NCI-H2196 treated with DMSO at 0.1 percent for 48 hours (cell line): ENCODE measurements around the gene GAD1.

Experiments
- DNase-seq: peaks from one replicate; lab custom pipeline; 2025; ENCODE audit not compliant: unreplicated experiment; lab: John Stamatoyannopoulos, UW

GAD1 gene

GRCh38 chr2:170817093-170818035, 677 bp downstream of the GAD1 start:
- peak; percentile 5 for DNase-seq

- no peak for DNase-seq
Measured at GRCh38 chr2:170818036-170818751, 1.5 kb downstream of the GAD1 start.

DNA sequence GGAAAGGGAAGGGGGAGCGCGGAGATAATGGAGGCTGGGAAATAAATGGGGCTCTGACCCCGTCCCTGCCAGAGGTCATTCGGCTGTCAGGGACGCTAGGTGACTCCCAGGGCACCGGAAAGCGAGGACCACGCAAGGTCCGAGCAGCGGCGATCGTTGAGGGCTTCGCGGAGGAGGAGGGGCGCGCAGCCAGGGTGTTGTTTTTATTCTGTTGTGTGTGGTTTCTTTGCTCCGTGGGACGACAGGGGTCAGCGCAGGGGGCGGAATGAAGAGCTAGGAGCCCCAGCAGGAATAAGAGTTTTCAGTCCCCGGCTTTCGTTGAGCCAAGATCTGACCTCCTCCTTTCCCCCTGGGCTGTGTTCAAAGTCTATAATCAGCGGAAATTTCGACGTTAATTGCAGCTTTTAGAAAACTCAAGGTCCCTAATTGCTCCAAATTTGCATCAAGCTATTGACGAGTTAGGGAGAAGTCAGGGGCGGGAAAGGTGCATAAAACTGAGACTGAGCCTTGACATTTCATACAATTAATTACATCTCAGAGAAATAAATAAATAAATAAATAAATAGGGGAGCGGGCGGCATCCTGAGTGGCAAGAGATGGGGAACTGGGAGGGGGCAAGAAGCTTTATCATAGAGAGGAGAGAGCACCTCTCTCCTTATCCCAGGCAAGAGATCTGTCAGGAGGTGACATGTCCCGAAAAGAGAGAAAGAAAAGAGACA, 2.2 kb downstream of the GAD1 start:
- DNase-seq: no peak

DNA sequence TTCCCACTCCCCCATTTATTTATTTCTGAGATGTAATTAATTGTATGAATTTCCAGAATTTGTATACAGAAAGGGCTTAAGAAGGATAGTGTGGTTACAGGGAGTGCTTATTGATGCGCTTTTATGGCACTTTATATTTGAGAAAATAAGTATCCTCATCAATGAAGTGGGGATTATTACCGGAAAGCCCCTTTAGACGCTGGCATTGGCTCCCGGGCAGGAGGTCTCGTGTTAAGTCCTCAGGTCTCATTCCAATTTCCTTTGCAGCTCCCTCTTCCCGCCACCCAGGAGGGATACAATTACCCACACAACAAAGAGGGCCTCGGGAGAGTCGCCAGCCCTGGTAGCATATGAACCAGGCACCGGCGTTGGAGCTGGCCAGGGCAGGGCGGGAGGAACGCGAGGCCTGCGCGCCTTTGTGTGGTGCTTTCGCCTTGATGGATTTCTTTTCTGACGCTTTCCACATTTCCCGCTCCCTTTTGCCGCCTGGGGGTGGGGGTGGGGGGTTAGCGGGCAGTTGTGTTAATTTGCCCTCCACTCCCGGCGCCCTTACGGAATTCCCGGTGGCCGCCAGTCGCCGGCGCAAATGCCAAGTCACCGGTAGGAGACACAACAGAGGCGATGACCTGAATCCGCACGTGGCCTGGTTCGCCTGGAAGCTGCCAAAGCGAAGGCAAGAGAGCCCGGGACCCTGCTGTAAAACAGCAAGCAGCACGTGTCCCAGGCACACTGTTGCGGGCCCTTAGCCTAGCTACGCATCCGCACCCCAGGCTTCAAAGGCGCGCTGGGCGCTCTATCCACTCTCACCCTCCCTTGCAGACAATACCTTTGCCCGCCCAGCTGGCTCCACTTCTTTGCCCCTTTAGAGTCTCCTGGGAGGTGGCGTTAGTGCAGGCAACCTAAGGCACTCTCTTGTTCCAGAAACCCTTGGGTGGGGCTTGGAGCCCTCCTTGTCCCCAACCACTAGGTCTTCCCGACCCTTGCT, 3.3 kb downstream of the GAD1 start:
- DNase-seq: no peak

DNA sequence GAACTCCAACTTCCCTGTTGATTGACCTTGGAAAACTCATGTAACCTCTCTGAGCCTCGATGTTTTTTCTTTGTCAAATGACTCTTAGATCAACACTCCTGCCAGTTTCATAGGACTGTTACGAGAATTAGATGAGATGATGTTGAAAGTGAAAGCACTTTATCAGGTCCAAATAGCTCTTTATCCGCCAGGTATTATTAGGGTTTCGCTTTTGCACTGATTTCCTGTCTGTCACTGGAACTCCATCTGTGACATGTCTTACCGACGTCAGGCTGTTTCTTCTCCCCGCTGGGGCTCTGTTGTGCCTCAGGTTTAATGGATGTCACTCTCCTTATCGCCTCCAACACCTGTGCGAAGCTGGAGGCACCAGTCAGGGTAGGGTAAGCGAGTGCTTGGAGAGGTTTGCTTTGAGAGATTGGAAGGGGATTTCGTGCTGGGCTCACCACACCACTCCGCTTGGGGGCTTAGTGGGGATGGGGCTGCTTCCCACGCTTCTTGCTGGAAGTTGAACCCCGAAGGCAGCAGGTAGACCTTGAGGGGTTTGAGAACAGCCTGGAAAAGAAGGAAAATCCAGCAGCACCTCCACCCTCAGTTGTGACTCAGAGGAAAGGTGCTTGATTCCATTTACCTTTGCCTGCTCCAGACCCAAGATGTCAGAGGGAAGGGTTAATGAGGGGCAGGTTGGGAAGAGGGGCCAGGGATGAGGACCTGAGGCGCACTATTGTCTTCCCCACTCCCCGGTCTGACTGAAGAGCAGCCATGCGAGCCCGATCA, 4.3 kb downstream of the GAD1 start:
- no peak for DNase-seq

GRCh38 chr2:170821531-170822289, 5.0 kb downstream of the GAD1 start:
- DNase-seq: no peak

- no peak for DNase-seq
Measured at GRCh38 chr2:170822290-170823087, 5.8 kb downstream of the GAD1 start.

DNA sequence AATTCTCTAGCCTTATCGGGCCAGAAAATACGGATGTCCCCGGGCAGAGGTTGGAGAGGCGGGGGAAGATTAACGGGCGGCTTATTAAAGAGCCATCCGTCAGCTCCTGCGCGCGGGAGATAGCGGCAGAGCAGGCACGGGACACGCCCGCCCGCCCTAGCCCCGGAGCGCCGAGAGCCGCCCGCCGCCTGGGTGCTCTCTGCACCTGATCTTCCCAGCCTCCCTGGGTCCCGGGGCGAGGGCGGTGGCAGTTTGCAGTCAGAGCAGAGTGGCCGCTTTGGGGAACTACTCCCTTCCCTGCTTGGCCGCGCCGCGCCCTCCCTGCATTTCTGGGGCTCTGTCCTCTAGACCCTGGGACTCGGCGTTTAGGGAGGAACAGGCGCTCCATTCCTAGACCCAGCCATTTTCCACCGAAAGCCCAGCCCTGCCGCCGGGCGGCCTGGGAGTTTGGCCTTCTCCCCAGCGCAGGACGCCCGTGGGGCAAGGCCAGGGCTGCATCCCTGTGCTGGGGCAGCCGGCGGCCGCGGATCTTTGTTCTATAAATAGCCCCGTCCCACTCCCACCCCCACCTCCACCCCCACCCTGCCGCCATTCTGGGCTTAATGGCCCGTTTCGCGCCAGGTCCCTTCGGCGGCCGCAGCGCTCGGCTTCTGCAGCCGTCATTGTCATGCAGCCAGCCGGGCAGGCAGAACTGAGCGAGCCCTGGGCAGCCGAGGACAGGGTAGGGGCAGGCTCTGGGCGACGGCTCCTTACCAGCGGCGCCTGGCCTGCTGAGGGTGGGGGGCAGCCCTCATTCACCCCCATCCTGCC, 6.6 kb downstream of the GAD1 start:
- no peak for DNase-seq

DNA sequence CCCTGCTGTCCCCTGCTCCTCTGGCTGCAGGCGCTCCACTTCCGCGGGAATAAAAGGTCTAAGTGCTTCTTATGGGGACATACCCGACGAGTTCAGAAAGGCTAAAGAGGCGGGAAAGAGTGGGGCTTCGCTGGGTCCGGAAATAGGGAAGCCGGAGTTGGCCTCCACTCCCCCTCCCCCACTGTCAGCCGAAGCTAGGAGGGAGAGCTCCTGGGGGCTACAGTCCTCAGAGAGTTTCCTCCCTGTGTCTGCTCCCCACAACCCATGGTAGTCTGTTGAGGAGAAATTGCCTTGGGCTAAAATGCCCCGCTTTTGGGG, 7.2 kb downstream of the GAD1 start:
- no peak for DNase-seq

DNA sequence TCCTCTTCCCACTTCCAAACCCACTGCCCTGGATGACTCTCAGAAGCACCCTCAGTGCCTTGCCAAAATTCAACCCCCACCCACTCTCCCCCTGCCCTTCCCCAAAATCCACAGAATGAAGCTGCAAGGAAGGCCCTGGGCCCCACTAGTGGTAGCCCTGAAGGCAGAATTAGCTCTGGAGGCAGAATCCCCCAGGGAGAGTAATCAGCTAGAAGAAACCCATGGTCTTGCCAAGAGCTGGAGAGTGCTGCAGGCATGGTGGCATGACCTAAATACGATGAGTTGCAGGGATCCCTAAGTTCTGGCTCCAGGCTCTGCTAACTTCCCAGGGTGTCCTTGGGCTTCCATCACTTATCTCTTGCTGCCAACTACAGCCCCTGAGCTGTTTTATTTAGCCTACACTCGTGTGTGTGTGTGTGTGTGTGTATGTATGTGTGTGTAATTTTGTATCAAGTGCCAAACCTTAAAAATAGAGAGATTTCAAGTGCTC, 7.9 kb downstream of the GAD1 start:
- DNase-seq: no peak

DNA sequence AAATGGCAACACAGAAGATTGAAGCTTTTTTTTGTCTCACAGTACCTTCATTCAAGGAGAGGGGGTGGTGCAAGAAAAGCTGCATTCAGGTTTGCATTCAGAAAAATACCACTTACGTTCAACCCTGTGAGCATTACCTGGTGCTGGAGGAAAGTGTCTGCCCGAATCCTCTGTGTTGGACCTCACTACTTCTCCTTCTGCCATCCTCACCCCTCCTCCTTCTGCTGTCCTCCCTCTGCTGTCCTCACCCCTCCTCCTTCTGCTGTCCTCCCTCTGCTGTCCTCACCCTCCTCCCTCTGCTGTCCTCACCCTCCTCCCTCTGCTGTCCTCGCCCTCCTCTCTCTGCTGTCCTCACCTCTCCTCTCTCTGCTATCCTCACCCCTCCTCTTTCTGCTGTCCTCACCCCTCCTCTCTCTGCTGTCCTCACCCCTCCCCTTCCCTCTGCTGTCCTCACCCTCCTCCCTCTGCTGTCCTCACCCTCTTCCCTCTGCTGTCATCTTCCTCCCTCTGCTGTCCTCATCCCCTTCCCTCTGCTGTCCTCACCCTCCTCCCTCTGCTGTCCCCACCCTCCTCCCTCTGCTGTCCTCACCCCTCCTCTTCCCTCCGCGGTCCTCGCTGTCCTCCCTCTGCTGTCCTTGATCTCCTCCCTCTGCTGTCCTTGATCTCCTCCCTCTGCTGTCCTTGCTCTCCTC, 11.3 kb downstream of the GAD1 start:
- DNase-seq: no peak

DNA sequence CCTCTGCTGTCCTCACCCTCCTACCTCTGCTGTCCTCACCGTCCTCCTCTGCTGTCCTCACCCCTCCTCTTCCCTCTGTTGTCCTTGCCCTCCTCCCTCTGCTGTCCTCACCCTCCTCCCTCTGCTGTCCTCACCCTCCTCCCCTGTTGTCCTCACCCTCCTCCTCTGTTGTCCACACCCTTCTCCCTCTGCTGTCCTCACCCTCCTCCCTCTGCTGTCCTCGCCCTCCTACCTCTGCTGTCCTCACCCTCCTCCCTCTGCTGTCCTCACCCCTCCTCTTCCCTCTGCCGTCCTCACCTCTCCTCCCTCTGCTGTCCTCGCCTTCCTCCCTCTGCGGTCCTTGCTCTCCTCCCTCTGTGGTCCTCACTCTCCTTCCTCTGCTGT, 11.8 kb downstream of the GAD1 start:
- DNase-seq: no peak

DNA sequence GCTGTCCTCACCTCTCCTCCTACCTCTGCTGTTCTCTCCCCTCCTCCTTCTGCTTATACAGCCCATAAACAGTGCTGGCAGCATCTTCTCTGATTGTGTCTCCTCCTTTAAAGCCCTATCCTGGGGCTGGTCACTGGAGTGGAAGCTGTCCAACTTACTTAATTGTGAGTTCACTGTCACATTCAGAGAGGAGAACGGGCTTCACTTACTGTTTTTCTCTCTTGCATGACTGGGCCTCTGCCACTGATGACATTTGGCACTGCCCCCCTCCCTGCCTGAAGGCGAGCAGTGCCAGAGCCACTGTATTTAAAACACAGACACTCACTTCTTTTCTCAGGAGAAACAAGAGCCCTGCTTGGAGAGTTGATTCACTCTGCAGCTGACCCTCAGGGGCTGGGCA, 12.3 kb downstream of the GAD1 start:
- no peak for DNase-seq

- DNase-seq: no peak
Measured at GRCh38 chr2:170830166-170830565, 13.5 kb downstream of the GAD1 start.

- no peak for DNase-seq
Measured at GRCh38 chr2:170831115-170831514, 14.4 kb downstream of the GAD1 start.

DNA sequence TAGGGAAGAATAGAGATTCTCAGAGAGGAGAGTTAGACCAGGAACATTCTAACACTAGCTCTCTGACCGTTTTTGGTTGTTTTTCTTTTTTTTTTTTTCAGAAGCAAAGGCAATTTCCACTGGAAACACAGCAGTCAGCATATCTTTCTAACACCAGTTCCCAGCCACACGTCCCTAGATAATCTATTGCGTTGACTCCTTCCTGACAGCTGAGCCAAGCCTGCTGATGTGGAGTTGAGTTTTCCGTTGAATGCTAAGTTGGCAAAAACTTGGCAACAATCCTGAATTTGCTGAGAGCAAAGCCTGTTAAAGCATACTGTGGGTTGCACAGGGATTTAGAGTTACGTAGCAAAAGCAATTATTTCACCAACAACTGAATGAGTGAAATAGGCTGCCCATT, 19.3 kb downstream of the GAD1 start:
- DNase-seq: no peak

DNA sequence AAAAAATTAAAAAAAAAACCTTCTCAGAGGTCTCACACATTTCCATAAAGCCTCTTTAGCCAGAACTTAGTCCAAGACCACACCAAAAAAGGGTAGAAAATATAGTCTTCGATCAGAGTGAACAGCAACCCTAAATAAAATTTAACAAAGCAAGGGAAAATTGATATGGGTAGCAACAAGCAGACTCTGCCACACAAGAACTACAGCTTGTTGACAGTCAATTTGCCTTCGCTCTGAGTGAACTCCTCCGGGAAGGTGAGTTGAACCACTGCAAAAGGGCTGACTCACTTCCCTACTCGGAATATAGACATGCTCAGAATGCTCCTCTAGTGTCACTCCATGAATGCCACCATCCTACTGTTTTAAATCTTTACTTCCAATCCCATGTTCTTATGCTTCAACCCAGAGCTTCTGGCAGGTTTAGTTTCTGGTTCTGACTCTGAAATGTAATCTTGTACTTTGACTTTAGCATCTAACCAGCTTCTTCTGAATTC, 24.1 kb downstream of the GAD1 start:
- no peak for DNase-seq
